ENCODE results near the gene SLC2A9.
"Not testable (repeated sequence)": the region's sequence is repeated elsewhere in the genome, so short reads cannot be mapped to it uniquely, and the experiment has no call there.

Gene SLC2A9

DNA sequence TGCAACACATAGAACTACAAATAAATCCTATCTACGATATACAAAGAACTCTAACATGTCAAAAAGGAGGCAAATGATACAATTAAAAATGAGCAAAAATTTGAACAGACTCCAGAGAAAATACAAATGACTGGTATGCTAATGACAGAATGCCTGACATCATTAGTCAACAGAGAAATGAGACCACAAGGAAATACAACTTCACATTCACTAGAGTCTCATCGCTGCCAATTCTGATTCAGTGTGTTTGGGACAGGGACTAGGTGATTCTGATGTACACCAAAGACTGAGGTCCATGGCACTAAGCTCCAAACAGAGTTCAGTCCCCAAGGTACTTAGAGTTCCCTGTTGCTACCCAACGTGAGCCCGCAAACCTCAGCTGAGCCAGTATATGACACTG is 23.4 kb downstream of the SLC2A9 start:
- no peak for DNase-seq (ENCODE audit: low read depth, low spot score)

GRCh38 chr4:9996319-9997110 is 24.8 kb downstream of the SLC2A9 start:
- DNase-seq (ENCODE audit: low read depth, low spot score): no peak

DNA sequence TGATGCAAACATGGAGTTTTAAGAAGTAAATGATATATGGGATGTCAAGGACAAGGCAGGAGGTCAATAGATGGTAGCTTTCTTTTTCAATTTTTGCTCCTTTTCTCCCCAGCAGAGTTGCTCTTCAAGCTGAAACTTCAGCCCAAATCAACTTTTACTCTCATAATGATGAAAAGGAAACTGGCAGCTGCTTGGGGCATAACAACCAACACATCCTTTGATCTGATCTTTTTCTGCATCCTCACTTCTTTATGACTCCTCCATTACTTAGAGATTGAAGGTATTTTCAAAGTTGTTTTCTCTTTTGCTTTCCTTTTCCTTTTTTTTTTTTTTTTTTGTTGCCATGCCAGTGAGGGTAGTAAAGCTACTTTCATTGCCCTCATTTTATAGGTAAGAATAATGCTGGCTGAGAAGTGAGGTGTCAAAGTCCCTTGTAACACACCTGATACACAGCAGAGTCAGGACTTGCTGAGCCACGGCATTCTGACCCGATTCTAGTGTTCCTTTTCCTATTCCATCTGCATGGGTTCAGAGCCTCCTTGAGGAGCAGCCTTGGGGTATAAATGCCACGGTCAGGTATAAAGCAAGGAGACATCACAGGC is 26.9 kb downstream of the SLC2A9 start:
- DNase-seq (ENCODE audit: low read depth, low spot score): no peak

DNA sequence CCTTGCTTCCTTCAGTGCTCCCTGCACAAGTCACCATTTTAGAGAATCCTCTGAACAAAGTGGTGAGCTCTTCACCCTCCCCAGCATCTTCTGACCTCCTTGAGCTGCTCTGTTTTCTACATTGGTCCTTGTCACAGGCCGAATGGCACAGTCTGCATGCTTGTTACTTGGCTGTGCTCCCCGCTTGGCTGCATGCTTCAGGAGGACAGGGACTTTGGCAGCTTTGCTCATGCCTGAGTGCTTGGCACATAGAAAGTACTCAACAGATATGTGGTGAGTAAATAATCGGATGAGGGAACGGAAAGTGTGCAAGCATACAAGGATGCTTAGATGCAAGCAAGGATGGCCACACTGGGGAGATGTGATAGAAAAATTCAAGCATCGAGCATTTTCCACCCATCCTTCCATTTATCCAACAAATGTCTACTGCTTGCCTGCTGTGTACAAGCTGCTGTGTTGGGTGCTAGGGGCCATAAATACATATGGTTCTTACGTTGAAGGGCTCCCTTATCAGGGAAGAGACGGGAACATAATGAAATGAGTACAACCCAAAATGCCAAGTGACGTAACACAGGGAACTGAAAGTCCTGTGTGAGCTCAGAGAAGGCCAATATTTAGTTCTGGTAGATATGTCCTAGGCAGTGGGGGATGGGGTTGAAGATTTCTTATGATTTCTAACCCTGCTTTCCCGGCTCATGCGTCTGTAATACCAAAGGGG is 31.2 kb downstream of the SLC2A9 start:
- DNase-seq (ENCODE audit: low read depth, low spot score): no peak

GRCh38 chr4:9988933-9989332 is 32.4 kb downstream of the SLC2A9 start:
- no peak for DNase-seq (ENCODE audit: low read depth, low spot score)

- DNase-seq (ENCODE audit: low read depth, low spot score): no peak
These were observed 32.9 kb downstream of the SLC2A9 start for GRCh38 chr4:9988363-9988749.

- DNase-seq (ENCODE audit: low read depth, low spot score): no peak
These were observed 33.4 kb downstream of the SLC2A9 start for GRCh38 chr4:9987749-9988362.

GRCh38 chr4:9984621-9985020 is 36.7 kb downstream of the SLC2A9 start:
- DNase-seq (ENCODE audit: low read depth, low spot score): no peak

- DNase-seq (ENCODE audit: low read depth, low spot score): no peak
These were observed 38.1 kb downstream of the SLC2A9 start for GRCh38 chr4:9983211-9983610.

GRCh38 chr4:9981899-9982298 is 39.4 kb downstream of the SLC2A9 start:
- not testable (repeated sequence) for DNase-seq (ENCODE audit: low read depth, low spot score)

DNA sequence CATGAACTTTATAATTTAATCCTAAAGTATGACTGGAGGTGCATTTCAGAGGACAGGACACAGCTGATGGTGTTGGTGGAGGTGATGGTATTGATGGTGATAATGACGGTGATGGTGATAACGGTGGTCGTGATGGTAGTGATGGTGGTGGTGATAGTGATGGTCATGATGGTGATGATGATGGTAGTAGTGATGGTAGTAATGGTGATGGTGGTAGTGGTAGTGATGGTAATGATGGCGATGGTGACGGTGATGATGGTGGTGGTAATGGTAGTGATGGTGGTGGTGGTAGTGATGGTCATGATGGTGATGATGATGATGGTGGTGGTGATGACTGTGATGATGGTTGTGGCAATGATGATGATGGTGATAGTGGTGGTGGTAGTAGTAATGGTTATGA is 40.4 kb downstream of the SLC2A9 start:
- no peak for DNase-seq (ENCODE audit: low read depth, low spot score)

DNA sequence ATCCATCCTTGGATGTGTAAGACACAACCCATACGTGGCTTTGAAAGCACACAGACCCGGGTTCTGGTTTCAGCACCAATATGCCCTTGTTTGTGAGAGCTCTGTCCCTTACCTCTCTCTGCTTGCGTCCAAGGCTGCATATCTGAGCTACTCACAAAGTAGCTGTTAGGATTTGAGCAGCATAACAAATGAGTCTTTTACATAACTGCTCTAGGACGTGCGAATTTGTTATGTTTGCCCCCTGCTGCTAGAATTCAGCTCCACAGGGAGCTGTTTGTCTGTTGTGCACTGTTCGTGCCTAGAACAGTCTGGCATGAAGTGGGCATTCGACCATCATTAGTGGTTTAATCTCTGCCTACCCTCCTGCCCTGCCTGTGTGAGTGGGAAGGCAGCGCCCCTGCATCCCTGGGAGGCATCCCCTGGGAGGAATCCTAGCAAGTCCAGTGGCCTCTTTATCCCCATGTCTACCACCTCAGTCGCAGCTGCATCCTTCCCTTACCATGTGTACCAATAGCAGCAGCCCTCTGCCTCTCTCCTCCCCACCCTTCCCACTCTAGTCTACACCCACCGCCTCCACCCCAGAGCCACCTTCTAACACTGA is 42.1 kb downstream of the SLC2A9 start:
- no peak for DNase-seq (ENCODE audit: low read depth, low spot score)

GRCh38 chr4:9977518-9978031 is 43.7 kb downstream of the SLC2A9 start:
- no peak for DNase-seq (ENCODE audit: low read depth, low spot score)

DNA sequence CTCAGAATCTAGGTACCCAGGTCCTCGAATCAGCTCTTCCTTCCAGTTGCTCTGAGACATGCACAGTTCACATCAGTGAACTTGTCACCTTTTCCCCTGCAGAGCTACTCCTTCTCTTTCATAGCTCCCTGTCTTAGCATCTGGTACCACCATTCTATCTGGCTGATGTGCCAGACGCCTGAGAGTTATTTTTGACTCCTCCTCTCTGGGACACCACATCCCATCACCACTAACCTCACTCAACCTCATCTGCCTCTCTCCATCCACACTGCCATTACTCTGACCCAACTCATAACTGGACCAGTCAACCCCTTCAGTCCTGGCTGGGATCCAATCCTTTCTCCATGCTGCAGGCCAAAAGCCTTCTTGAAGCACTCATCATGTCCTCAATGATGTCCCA is 44.5 kb downstream of the SLC2A9 start:
- DNase-seq (ENCODE audit: low read depth, low spot score): no peak

DNA sequence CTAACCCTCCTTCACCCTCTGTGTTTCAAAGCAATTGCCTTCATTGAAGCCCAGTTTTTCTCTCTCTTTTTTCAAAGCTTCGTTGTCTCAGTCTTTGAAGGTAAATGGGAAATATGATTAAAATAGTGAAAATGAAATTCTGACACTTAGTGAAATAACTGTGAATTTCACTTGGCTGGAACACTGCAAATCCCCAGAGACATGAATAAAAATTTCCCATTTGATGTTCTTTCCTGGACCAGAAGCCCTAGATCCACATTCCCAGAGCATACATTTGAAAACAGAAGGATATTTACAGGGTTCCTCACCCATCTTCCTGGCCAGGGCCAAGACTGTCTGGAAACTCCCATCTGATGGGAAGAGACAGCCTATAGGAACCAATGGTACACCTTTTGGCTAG is 45.0 kb downstream of the SLC2A9 start:
- DNase-seq (ENCODE audit: low read depth, low spot score): no peak

DNA sequence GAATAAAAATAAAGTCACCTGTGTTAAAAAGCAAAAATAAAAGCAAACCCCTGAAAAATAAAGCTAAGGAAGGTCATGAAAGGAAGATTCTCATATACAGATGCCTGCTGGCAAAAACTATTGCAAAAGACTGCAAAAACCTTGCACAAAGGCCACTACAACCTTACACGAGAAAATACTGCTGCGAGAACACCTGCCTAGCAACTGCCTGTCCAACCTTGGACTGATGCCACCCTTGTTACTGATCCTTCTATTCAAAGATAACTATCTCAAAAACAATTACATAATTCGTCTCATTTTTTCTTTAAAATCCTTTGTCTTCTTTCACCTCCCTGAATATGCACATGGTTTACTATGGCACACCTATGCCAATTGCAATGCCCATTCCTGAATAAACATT is 49.6 kb downstream of the SLC2A9 start:
- no peak for DNase-seq (ENCODE audit: low read depth, low spot score)

- DNase-seq (ENCODE audit: low read depth, low spot score): no peak
These were observed 50.8 kb downstream of the SLC2A9 start for GRCh38 chr4:9970399-9971011.

- DNase-seq (ENCODE audit: low read depth, low spot score): no peak
These were observed 51.5 kb downstream of the SLC2A9 start for GRCh38 chr4:9969526-9970398.

DNA sequence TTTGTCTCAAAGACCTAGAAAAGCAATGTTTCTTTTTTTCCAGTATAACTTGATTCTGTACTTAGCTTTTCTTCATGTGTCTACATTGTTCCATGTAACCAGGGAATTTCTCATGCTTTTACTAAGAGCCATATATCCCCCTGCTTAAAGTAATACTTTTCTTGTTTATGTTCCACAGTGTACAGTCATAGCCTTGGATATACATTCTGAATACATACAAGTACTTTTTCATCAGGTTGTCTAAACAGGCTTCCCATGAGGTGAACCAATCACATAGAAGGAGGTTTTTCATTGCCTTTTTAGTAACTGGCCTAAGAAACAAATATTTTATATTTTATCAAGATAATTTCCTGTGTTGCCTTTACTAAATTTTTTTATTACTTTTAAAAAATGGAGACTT is 52.8 kb downstream of the SLC2A9 start:
- no peak for DNase-seq (ENCODE audit: low read depth, low spot score)

GRCh38 chr4:9964879-9965278 is 56.4 kb downstream of the SLC2A9 start:
- no peak for DNase-seq (ENCODE audit: low read depth, low spot score)

Data from iPS DF 19.7 (cell line).